Upper lobe of right lung (tissue), 1 donor: ENCODE measurements around the gene MRPL46. TPM values are rescaled to one million over a fixed set of nuclear protein-coding genes. Genes with fewer than 3 reads are reported as not detected.
A peak's percentile ranks its signal among the peaks of the same experiment; 100 is the strongest.

ENCODE experiments used
- ATAC-seq: fragments of 200-7000 bp; cut with Tn5 transposase; one replicate; pipeline ENCODE4 v1.9.1; 2020; ENCODE audit warnings: mild to moderate bottlenecking, moderate library complexity
- DNase-seq: peaks from one replicate; pipeline ENCODE4 v3.0.0-alpha.2; 2020
- H3K27ac ChIP-seq: fragments of 200-600 bp; one replicate; pipeline ENCODE4 v1.8.0; 2022
- H3K27me3 ChIP-seq: fragments of 200-600 bp; one replicate; pipeline ENCODE4 v1.8.0; 2022; ENCODE audit warnings: mild to moderate bottlenecking
- H3K36me3 ChIP-seq: fragments of 200-600 bp; one replicate; pipeline ENCODE4 v1.8.0; 2022
- H3K4me1 ChIP-seq: fragments of 200-600 bp; one replicate; pipeline ENCODE4 v1.8.0; 2022
- H3K4me3 ChIP-seq: fragments of 200-600 bp; one replicate; pipeline ENCODE4 v1.8.0; 2022; ENCODE audit warnings: mild to moderate bottlenecking
- H3K9me3 ChIP-seq: fragments of 200-600 bp; one replicate; pipeline ENCODE4 v1.8.0; 2022
- CTCF ChIP-seq: fragments of 200-600 bp; IDR thresholded peaks from one replicate; pipeline ENCODE4 v1.8.0; 2022; ENCODE audit warnings: antibody characterized with exemption
- intact Hi-C: fragments of 100-400 bp; cut with DNase I; formaldehyde crosslinking; loops from one replicate; pipeline ENCODE4 v1.11.0; 2022
- long read RNA-seq: library from polyadenylated mRNA; unstranded; transcript quantifications from one replicate; pipeline ENCODE4 v2.0.0, GENCODE V29; 2021
- total RNA-seq: library from RNA; stranded (reverse); fragmentation: NEBNext Ultra II Directional; extraction: Animal tissue kit (Norgen Biotek cat#: 25700); gene quantifications from one replicate; pipeline ENCODE4 v1.2.1, GENCODE V29; 2021
- donor health status: DM: no; HTN: yes; CAD: no; lungs with severe emphysema.

Gene MRPL46
- 17.0 TPM for total RNA-seq
- long read RNA-seq, transcript MRPL46-201 (4 exons, 1,019 nt), result major isoform, 20 of 22 reads
- long read RNA-seq, partial matches to known transcripts, result 0 of 22 reads
- long read RNA-seq, other reads (novel, unspliced or antisense), result 2 of 22 reads

- no peak for TF ChIP-seq CTCF
- ATAC-seq, result peak; percentile 99
- peak; percentile 93 for DNase-seq
- intact Hi-C loops, result no loop called here
- H3K9me3 ChIP-seq, result no peaks in the 10 kb centered on the region
- peak within 1 kb of the TSS; percentile 95 for H3K27ac ChIP-seq
- H3K36me3 ChIP-seq, result peaks cover 29% of the 10 kb centered on the region
- no peaks in the 10 kb centered on the region for H3K27me3 ChIP-seq
- peaks cover 17% of the 10 kb centered on the region for H3K4me1 ChIP-seq
- peak within 1 kb of the TSS; percentile 88 for H3K4me3 ChIP-seq
These were observed at the start of gene MRPL46, which contains the start of gene MRPS11 for GRCh38 chr15:88467073-88467934. Gene MRPL46 (minus strand): TSS chr15:88467388. CDS start chr15:88467377, 11 bp downstream. Gene MRPS11 (plus strand): TSS chr15:88467708. CDS start chr15:88467718, 10 bp downstream.

- Histone ChIP-seq H3K36me3 (peaks cover 57% of the 10 kb centered on the region), H3K4me3 (no peak overlapping the region), H3K9me3 (no peaks in the 10 kb centered on the region), H3K27me3 (no peaks in the 10 kb centered on the region), H3K4me1 (no peaks in the 10 kb centered on the region), H3K27ac (no peak overlapping the region)
- DNase-seq, result no peak
- TF ChIP-seq CTCF, result no peak
- intact Hi-C loops, result no loop called here
- no peak for ATAC-seq
These were observed 46.0 kb upstream of the MRPL46 start for GRCh38 chr15:88513195-88513594.

DNA sequence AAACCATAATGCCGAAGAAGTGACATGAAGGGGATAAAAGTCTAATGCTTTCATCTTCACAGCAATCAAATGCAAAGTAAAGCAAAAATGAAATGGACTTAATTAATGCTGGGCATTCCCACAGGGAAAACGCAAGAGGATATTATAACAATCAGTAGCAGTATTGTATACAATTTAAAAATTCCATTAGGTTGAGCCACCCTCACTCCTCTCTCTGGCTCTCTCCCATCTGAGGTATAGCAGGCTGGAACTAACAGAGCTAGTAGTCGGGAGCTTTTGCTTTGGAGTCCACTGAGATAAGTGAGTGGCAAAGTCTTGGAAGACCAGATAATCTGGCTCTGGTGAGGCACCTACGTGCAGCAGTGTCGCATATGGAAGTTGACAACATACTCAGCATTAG lies 45.4 kb upstream of the MRPL46 start:
- peaks cover 62% of the 10 kb centered on the region for H3K36me3 ChIP-seq
- H3K9me3 ChIP-seq, result no peaks in the 10 kb centered on the region
- intact Hi-C loops, result no loop called here
- no peaks in the 10 kb centered on the region for H3K4me1 ChIP-seq
- no peak overlapping the region for H3K27ac ChIP-seq
- H3K27me3 ChIP-seq, result no peaks in the 10 kb centered on the region
- ATAC-seq (no peak), DNase-seq (no peak)
- no peak overlapping the region for H3K4me3 ChIP-seq
- TF ChIP-seq CTCF, result no peak

- Histone ChIP-seq H3K4me1 (no peaks in the 10 kb centered on the region), H3K9me3 (no peaks in the 10 kb centered on the region), H3K4me3 (no peak overlapping the region), H3K27me3 (no peaks in the 10 kb centered on the region), H3K27ac (no peak overlapping the region), H3K36me3 (peaks cover 68% of the 10 kb centered on the region)
- no peak for TF ChIP-seq CTCF
- ATAC-seq (no peak), DNase-seq (no peak)
- intact Hi-C loops, result no loop called here
These were observed 44.9 kb upstream of the MRPL46 start for GRCh38 chr15:88512078-88512477.

DNA sequence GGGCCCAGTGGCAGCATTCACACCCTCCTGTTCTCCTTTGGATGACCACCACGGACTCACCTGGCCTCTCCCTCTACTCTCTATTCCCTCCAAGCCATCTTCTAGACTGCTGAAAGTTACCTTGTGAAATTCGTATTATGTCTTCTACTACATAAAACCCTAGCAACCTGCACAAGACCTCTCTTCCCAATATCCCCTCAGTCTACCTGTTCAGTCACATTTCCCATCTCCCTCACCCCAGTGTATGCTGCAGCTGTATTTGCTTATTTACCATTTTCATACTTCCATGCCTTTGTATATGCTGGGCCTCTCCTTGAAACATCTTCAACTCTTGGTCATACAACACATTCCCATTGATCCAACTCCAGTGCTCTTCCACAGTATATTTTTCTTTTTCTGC lies 44.0 kb upstream of the MRPL46 start:
- no peak for TF ChIP-seq CTCF
- no peak for ATAC-seq
- no peak overlapping the region for H3K27ac ChIP-seq
- H3K9me3 ChIP-seq, result no peaks in the 10 kb centered on the region
- intact Hi-C loops, result no loop called here
- H3K27me3 ChIP-seq, result no peaks in the 10 kb centered on the region
- no peak for DNase-seq
- peaks cover 66% of the 10 kb centered on the region for H3K36me3 ChIP-seq
- no peaks in the 10 kb centered on the region for H3K4me1 ChIP-seq
- no peak overlapping the region for H3K4me3 ChIP-seq
